Spleen (tissue), 11 donors: ENCODE results near the gene PAQR8. TPM values are rescaled to one million over a fixed set of nuclear protein-coding genes. Genes with fewer than 3 reads are reported as not detected.

Source experiments
- DNase-seq: peaks from one replicate; pipeline ENCODE4 v3.0.0-alpha.2; 2020
- H3K27ac ChIP-seq, 8 donors: fragments of 200-600 bp; sonication (generic) in 7 of 8; 1 replicate in 4 of 8; 2 replicates in 4 of 8; pipeline versions ENCODE4 v1.5.0 to v1.8.0; 2016 to 2021; ENCODE audit warnings: inconsistent platforms in 4 of 8, mild to moderate bottlenecking in 4 of 8, moderate library complexity in 1 of 8
- H3K27me3 ChIP-seq, 7 donors: fragments of 200-600 bp; sonication (generic) in 6 of 7; replicated peaks in 1 of 7; 1 replicate in 4 of 7; 2 replicates in 3 of 7; pipeline versions ENCODE4 v1.5.0 to v1.8.0; 2016 to 2021; ENCODE audit warnings: inconsistent platforms in 3 of 7, mild to moderate bottlenecking in 1 of 7
- H3K36me3 ChIP-seq, 6 donors: fragments of 200-600 bp; sonication (generic) in 5 of 6; 1 replicate in 4 of 6; 2 replicates in 2 of 6; pipeline versions ENCODE4 v1.5.0 to v1.8.0; 2016 to 2021; ENCODE audit warnings: inconsistent platforms in 2 of 6
- H3K4me1 ChIP-seq, 6 donors: fragments of 200-600 bp; sonication (generic) in 5 of 6; 1 replicate in 3 of 6; 2 replicates in 3 of 6; pipeline versions ENCODE4 v1.5.0 to v1.8.0; 2016 to 2021; ENCODE audit warnings: inconsistent platforms in 3 of 6
- H3K4me3 ChIP-seq, 8 donors: fragments of 200-600 bp; sonication (generic) in 7 of 8; 1 replicate in 4 of 8; 2 replicates in 4 of 8; pipeline versions ENCODE4 v1.5.0 to v1.8.0; 2016 to 2021; ENCODE audit warnings: inconsistent platforms in 4 of 8, mild to moderate bottlenecking in 4 of 8, moderate library complexity in 2 of 8
- H3K9me3 ChIP-seq, 8 donors: fragments of 200-600 bp; sonication (generic) in 7 of 8; 1 replicate in 4 of 8; 2 replicates in 4 of 8; pipeline versions ENCODE4 v1.5.0 to v1.8.0; 2016 to 2021; ENCODE audit warnings: inconsistent platforms in 4 of 8
- CTCF ChIP-seq, 11 experiments: fragments of 200-600 bp in 7 of 11; fragments of 450-650 bp in 4 of 11; sonication (generic) in 4 of 11; IDR thresholded peaks in 8 of 11; conservative IDR thresholded peaks in 3 of 11; 1 replicate in 7 of 11; 2 replicates in 4 of 11; pipeline versions ENCODE4 v1.4.0 to v1.8.0; 2016 to 2021; ENCODE audit warnings: antibody characterized with exemption in 11 of 11, inconsistent platforms in 4 of 11, mild to moderate bottlenecking in 1 of 11
- POLR2A ChIP-seq, 3 donors: fragments of 450-650 bp; IDR thresholded peaks; one replicate each; pipeline ENCODE4 v1.5.1; 2017; ENCODE audit warnings: antibody characterized with exemption in 3 of 3, mild to moderate bottlenecking in 1 of 3
- POLR2AphosphoS5 ChIP-seq, 3 donors: sonication (generic); formaldehyde crosslinking; IDR thresholded peaks; one replicate each; pipeline ENCODE4 v1.5.1; 2017; ENCODE audit warnings: antibody characterized with exemption in 3 of 3
- WGBS, 5 donors: extraction: QIAGEN DNeasy Blood & Tissue Kit in 3 of 5; methylation state at CpG; one replicate each; pipeline versions ENCODE4 v1.1.5 to v1.1.7; 2013 to 2018; 5-methylcytosine and 5-hydroxymethylcytosine counted together
- intact Hi-C: fragments of 100-400 bp; cut with DNase I; formaldehyde crosslinking; loops from one replicate; pipeline ENCODE4 v1.15.0; 2023; ENCODE audit warnings: low total_unique reads
- polyA plus RNA-seq, 3 donors: library from polyadenylated mRNA; stranded (reverse); fragments of 200-250 nt; gene quantifications; one replicate each; pipeline ENCODE4 v1.2.1, GENCODE V29; 2013
- total RNA-seq, 7 donors: library from RNA; depleted of rRNA in 3 of 7; stranded (reverse); fragments of >200 nt in 3 of 7; fragmentation: NEBNext Ultra II Directional in 4 of 7; extraction: Animal tissue kit (Norgen Biotek cat#: 25700) in 4 of 7; gene quantifications; one replicate each; pipeline versions ENCODE4 v1.1.0 to v1.2.1, GENCODE V29; 2016 to 2021
- donor health status: healthy with polysubstance abuse.
- donor health status: DM: no; HTN: no; CAD: no; lungs with moderate emphysema.
- donor health status: DM: no; HTN: no; CAD: no.
- donor health status: Bipolar disorder and iron deficiency.
- donor health status: healthy.
- donor health status: DM: no; HTN: no; CAD: no.
- donor health status: DM: yes; HTN: yes; CAD: no.

The PAQR8 gene
- total and polyA plus RNA-seq, 10 donors: 3.5 to 13.3 (median 9.7) TPM

GRCh38 chr6:52405243-52405642 lies 43.3 kb downstream of the PAQR8 start:
- Histone ChIP-seq H3K27ac (no peak overlapping the region), H3K4me1 (peaks cover 0 to 4% (median 0%) of the 10 kb centered on the region in 6 donors), H3K4me3 (no peak overlapping the region), H3K36me3 (peaks cover 0 to 31% (median 15%) of the 10 kb centered on the region in 6 donors), H3K27me3 (no peaks in the 10 kb centered on the region), H3K9me3 (no peaks in the 10 kb centered on the region)
- no peak for DNase-seq
- intact Hi-C loops: loop anchor here (5.0 kb wide), 1 partner anchor 118 kb away; no protein-coding TSS in a partner anchor
- WGBS, 5 donors: 70 to 97% (median 92%) methylated on average over 1 of the region's 1 CpG
- no peak for TF ChIP-seq CTCF (IDR thresholded peaks at IDR 0.05 in 8 of 11, conservative IDR thresholded peaks at IDR 0.05 in 3 of 11)
- TF ChIP-seq POLR2A (IDR thresholded peaks at IDR 0.05): no peak
- TF ChIP-seq POLR2AphosphoS5 (IDR thresholded peaks at IDR 0.05): no peak

GRCh38 chr6:52407467-52407866 lies 45.5 kb downstream of the PAQR8 start:
- no peak overlapping the region for H3K4me3 ChIP-seq
- H3K9me3 ChIP-seq: no peaks in the 10 kb centered on the region
- DNase-seq: no peak
- intact Hi-C loops: loop anchor here (5.0 kb wide), 1 partner anchor 120 kb away; no protein-coding TSS in a partner anchor
- H3K36me3 ChIP-seq: peaks cover 0 to 29% (median 15%) of the 10 kb centered on the region in 6 donors
- H3K27me3 ChIP-seq: no peaks in the 10 kb centered on the region
- no peaks in the 10 kb centered on the region for H3K4me1 ChIP-seq
- no peak for TF ChIP-seq POLR2AphosphoS5 (IDR thresholded peaks at IDR 0.05)
- TF ChIP-seq CTCF (IDR thresholded peaks at IDR 0.05 in 8 of 11, conservative IDR thresholded peaks at IDR 0.05 in 3 of 11): peak in 6 of 11 experiments; percentile 30 to 46 (median 42)
- H3K27ac ChIP-seq: no peak overlapping the region

- intact Hi-C loops: loop anchor here (5.0 kb wide), 1 partner anchor 122 kb away; no protein-coding TSS in a partner anchor
- Histone ChIP-seq H3K36me3 (peaks cover 0 to 11% (median 3%) of the 10 kb centered on the region in 6 donors), H3K4me3 (no peak overlapping the region), H3K4me1 (no peaks in the 10 kb centered on the region), H3K27ac (peak overlapping the region in 2 of 8 donors; percentile 32 to 47), H3K9me3 (no peaks in the 10 kb centered on the region), H3K27me3 (no peaks in the 10 kb centered on the region)
- DNase-seq: no peak
- 67 to 91% (median 78%) methylated on average over 1 of the region's 1 CpG for WGBS, 5 donors
- TF ChIP-seq CTCF (IDR thresholded peaks at IDR 0.05 in 8 of 11, conservative IDR thresholded peaks at IDR 0.05 in 3 of 11): no peak
- no peak for TF ChIP-seq POLR2A (IDR thresholded peaks at IDR 0.05)
- no peak for TF ChIP-seq POLR2AphosphoS5 (IDR thresholded peaks at IDR 0.05)
These were observed 47.5 kb downstream of the PAQR8 start for GRCh38 chr6:52409499-52409898.

GRCh38 chr6:52410979-52411378 lies 49.0 kb downstream of the PAQR8 start:
- no peak for DNase-seq
- Histone ChIP-seq H3K4me3 (no peak overlapping the region), H3K27me3 (no peaks in the 10 kb centered on the region), H3K36me3 (no peaks in the 10 kb centered on the region), H3K4me1 (peaks cover 0 to 12% (median 7%) of the 10 kb centered on the region in 6 donors), H3K27ac (peak overlapping the region in 3 of 8 donors; percentile 33 to 53 (median 41)), H3K9me3 (no peaks in the 10 kb centered on the region)
- intact Hi-C loops: no loop called here
- TF ChIP-seq POLR2AphosphoS5 (IDR thresholded peaks at IDR 0.05): no peak
- TF ChIP-seq POLR2A (IDR thresholded peaks at IDR 0.05): no peak
- TF ChIP-seq CTCF (IDR thresholded peaks at IDR 0.05 in 8 of 11, conservative IDR thresholded peaks at IDR 0.05 in 3 of 11): no peak
